Measurements from ENCODE around the gene PPP3CA.

DNA sequence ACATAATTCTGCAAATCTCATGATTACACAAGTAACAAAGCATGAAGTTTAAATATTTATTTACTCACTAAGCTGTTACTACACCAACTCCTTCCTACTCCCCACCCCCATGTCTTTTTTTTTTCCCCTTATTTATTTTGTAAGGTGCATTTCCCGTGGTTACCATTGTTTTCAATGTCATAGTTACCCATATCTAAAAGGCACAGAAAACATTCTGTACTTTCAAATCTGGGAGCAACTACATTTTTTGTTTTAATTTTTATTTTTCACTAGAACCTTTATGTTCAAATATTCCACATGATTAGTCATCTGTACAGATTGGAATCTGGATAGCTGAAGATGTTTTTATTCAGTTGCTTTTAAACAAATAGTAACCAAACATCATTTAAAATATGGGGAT is 62.8 kb downstream of the PPP3CA start:
- TF ChIP-seq, protein P1, sequence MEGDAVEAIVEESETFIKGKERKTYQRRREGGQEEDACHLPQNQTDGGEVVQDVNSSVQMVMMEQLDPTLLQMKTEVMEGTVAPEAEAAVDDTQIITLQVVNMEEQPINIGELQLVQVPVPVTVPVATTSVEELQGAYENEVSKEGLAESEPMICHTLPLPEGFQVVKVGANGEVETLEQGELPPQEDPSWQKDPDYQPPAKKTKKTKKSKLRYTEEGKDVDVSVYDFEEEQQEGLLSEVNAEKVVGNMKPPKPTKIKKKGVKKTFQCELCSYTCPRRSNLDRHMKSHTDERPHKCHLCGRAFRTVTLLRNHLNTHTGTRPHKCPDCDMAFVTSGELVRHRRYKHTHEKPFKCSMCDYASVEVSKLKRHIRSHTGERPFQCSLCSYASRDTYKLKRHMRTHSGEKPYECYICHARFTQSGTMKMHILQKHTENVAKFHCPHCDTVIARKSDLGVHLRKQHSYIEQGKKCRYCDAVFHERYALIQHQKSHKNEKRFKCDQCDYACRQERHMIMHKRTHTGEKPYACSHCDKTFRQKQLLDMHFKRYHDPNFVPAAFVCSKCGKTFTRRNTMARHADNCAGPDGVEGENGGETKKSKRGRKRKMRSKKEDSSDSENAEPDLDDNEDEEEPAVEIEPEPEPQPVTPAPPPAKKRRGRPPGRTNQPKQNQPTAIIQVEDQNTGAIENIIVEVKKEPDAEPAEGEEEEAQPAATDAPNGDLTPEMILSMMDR (conservative IDR thresholded peaks at IDR 0.05; ENCODE audit: low read depth in 2 of 2): no peak
- no peak for TF ChIP-seq POLR2AphosphoS5 (IDR thresholded peaks at IDR 0.05; ENCODE audit: low read depth)
- no peak for TF ChIP-seq EZH2 (IDR thresholded peaks at IDR 0.05; ENCODE audit: low read depth, unreplicated experiment)
- TF ChIP-seq, protein P2, sequence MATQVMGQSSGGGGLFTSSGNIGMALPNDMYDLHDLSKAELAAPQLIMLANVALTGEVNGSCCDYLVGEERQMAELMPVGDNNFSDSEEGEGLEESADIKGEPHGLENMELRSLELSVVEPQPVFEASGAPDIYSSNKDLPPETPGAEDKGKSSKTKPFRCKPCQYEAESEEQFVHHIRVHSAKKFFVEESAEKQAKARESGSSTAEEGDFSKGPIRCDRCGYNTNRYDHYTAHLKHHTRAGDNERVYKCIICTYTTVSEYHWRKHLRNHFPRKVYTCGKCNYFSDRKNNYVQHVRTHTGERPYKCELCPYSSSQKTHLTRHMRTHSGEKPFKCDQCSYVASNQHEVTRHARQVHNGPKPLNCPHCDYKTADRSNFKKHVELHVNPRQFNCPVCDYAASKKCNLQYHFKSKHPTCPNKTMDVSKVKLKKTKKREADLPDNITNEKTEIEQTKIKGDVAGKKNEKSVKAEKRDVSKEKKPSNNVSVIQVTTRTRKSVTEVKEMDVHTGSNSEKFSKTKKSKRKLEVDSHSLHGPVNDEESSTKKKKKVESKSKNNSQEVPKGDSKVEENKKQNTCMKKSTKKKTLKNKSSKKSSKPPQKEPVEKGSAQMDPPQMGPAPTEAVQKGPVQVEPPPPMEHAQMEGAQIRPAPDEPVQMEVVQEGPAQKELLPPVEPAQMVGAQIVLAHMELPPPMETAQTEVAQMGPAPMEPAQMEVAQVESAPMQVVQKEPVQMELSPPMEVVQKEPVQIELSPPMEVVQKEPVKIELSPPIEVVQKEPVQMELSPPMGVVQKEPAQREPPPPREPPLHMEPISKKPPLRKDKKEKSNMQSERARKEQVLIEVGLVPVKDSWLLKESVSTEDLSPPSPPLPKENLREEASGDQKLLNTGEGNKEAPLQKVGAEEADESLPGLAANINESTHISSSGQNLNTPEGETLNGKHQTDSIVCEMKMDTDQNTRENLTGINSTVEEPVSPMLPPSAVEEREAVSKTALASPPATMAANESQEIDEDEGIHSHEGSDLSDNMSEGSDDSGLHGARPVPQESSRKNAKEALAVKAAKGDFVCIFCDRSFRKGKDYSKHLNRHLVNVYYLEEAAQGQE (IDR thresholded peaks at IDR 0.05; ENCODE audit: unreplicated experiment): no peak
- no peak for TF ChIP-seq NANOG (IDR thresholded peaks at IDR 0.05; ENCODE audit: borderline replicate concordance)
- TF ChIP-seq, protein P3, sequence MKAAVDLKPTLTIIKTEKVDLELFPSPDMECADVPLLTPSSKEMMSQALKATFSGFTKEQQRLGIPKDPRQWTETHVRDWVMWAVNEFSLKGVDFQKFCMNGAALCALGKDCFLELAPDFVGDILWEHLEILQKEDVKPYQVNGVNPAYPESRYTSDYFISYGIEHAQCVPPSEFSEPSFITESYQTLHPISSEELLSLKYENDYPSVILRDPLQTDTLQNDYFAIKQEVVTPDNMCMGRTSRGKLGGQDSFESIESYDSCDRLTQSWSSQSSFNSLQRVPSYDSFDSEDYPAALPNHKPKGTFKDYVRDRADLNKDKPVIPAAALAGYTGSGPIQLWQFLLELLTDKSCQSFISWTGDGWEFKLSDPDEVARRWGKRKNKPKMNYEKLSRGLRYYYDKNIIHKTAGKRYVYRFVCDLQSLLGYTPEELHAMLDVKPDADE (IDR thresholded peaks at IDR 0.05): no peak
